K562 (cell line): ENCODE measurements around the gene MGST3. TPM values are rescaled to one million over a fixed set of nuclear protein-coding genes. Genes with fewer than 3 reads are reported as not detected.

Source experiments
- ATF7 ChIP-seq: fragments of 450-650 bp; IDR thresholded peaks from 2 replicates; pipeline ENCODE4 v1.7.1; 2014; ENCODE audit warnings: mild to moderate bottlenecking, moderate library complexity
- CCNT2 ChIP-seq: IDR thresholded peaks from 2 replicates; pipeline ENCODE4 v1.6.1; 2011; ENCODE audit warnings: borderline replicate concordance, low read depth, mild to moderate bottlenecking, moderate library complexity, mixed read lengths, low read length; ENCODE audit not compliant: insufficient read length; ENCODE audit errors: extremely low read depth
- FOXO4 ChIP-seq: fragments of 450-650 bp; formaldehyde crosslinking; IDR thresholded peaks from 2 replicates; pipeline ENCODE4 v1.4.0; 2020; ENCODE audit warnings: mild to moderate bottlenecking, moderate library complexity
- NELFE ChIP-seq: IDR thresholded peaks from 2 replicates; pipeline ENCODE4 v1.6.1; 2011; ENCODE audit warnings: mild to moderate bottlenecking; ENCODE audit not compliant: insufficient read depth, insufficient read length
- PKNOX1 ChIP-seq: fragments of 450-650 bp; IDR thresholded peaks from 2 replicates; pipeline ENCODE4 v1.6.1; 2016
- PYGO2 ChIP-seq: fragments of 450-650 bp; IDR thresholded peaks from 2 replicates; pipeline ENCODE4 v1.6.1; 2016; ENCODE audit warnings: mild to moderate bottlenecking, missing genetic modification characterization, moderate library complexity, missing compliant biosample characterization
- USF2 ChIP-seq: sonication (generic); formaldehyde crosslinking; IDR thresholded peaks from 2 replicates; pipeline ENCODE4 v1.5.0; 2020; ENCODE audit warnings: missing genetic modification reagents
- ZNF197 ChIP-seq: fragments of 200-800 bp; sonication (Bioruptor generic); IDR thresholded peaks from 2 replicates; pipeline ENCODE4 v1.6.1; 2016; ENCODE audit warnings: low read depth, missing genetic modification characterization, missing compliant biosample characterization
- ZNF77 ChIP-seq: fragments of 250-450 bp; sonication (Bioruptor Pico); IDR thresholded peaks from 2 replicates; pipeline ENCODE4 v1.5.0; 2020
- polyA plus RNA-seq, 8 experiments: library from polyadenylated mRNA; depleted of rRNA in 4 of 8; stranded (reverse) in 5 of 8; unstranded in 3 of 8; fragments of >200 nt; fragmentation: Nextera tagmentation in 2 of 8; fragmentation: Illumina TruSeq in 1 of 8; extraction: Ambion mirVana in 2 of 8; extraction: Trizol in 1 of 8; gene quantifications; 2 replicates each; pipeline versions ENCODE4 v1.2.1 to v1.2.3, GENCODE V29; 2011 to 2014; ENCODE audit warnings: inconsistent platforms in 1 of 8, missing spikeins in 1 of 8
- total RNA-seq, 7 experiments: library from RNA; depleted of rRNA in 6 of 7; stranded (reverse); fragments of >200 nt in 6 of 7; fragmentation: Illumina TruSeq in 2 of 7; extraction: Trizol in 2 of 7; gene quantifications; 2 replicates each; pipeline versions ENCODE4 v1.2.1 to v1.2.3, GENCODE V29; 2011 to 2021; ENCODE audit warnings: low replicate concordance in 1 of 7
- TF ChIP-seq, protein P1 (sequence below): fragments of 450-650 bp; IDR thresholded peaks from 2 replicates; pipeline ENCODE4 v1.6.1; 2016; ENCODE audit warnings: low read depth
- TF ChIP-seq, protein P2 (sequence below): IDR thresholded peaks from 2 replicates; pipeline ENCODE4 v1.6.1; 2011; ENCODE audit not compliant: insufficient read length; ENCODE audit errors: extremely low read depth
- TF ChIP-seq, protein P3 (sequence below): IDR thresholded peaks from 3 replicates; pipeline ENCODE4 v1.6.1; 2011; ENCODE audit warnings: borderline replicate concordance, mild to moderate bottlenecking; ENCODE audit not compliant: insufficient read length, insufficient read depth

MGST3 gene
- total and polyA plus RNA-seq, 9 of the 15 experiments (the other 6 are each of a cell fraction or from before 2014, with no cell fraction given): 70.7 to 287 (median 105) TPM

DNA sequence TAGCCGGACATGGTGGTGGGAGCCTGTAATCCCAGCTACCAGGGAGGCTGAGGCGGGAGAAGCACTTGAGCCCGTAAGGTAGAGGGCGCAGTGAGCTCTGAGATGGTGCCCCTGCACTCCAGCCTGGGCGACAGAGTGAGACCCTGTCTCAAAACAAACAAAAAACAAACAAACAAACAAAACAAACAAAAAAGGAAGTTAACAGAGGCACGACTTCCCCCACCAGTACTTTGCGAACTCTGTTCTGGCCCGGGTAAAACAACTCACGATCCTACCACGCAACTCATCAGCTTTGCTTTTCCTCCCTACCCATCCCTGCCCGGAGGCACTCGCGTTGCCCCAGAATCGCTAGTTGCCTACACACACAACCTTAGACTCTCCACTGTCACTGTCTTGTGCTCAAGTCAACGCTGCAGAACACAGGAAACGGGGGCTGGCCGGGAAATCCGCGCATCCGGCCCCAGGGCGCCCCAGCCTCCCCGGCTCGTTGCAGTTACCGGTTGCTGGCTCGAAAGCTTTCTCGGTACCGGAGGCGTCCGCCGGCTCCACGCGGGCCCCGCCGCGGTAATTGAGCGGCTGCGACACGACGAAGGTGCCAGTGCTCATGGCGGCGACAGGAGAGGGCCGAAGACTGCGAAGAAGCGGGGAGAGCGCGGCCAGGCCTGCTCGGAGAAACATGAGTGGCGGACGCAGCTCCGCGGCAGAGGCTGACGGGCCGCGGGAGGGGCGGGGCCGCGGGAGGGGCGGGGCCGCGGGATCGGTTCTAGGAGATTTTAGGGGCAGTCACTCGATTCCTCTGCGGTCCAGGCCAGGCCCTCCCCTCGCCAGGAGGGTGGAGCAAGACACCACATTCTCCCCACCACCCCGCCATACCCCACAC, 67.1 kb downstream of the MGST3 start, which contains the start of gene ALDH9A1 (continued):
- TF ChIP-seq, protein P1, sequence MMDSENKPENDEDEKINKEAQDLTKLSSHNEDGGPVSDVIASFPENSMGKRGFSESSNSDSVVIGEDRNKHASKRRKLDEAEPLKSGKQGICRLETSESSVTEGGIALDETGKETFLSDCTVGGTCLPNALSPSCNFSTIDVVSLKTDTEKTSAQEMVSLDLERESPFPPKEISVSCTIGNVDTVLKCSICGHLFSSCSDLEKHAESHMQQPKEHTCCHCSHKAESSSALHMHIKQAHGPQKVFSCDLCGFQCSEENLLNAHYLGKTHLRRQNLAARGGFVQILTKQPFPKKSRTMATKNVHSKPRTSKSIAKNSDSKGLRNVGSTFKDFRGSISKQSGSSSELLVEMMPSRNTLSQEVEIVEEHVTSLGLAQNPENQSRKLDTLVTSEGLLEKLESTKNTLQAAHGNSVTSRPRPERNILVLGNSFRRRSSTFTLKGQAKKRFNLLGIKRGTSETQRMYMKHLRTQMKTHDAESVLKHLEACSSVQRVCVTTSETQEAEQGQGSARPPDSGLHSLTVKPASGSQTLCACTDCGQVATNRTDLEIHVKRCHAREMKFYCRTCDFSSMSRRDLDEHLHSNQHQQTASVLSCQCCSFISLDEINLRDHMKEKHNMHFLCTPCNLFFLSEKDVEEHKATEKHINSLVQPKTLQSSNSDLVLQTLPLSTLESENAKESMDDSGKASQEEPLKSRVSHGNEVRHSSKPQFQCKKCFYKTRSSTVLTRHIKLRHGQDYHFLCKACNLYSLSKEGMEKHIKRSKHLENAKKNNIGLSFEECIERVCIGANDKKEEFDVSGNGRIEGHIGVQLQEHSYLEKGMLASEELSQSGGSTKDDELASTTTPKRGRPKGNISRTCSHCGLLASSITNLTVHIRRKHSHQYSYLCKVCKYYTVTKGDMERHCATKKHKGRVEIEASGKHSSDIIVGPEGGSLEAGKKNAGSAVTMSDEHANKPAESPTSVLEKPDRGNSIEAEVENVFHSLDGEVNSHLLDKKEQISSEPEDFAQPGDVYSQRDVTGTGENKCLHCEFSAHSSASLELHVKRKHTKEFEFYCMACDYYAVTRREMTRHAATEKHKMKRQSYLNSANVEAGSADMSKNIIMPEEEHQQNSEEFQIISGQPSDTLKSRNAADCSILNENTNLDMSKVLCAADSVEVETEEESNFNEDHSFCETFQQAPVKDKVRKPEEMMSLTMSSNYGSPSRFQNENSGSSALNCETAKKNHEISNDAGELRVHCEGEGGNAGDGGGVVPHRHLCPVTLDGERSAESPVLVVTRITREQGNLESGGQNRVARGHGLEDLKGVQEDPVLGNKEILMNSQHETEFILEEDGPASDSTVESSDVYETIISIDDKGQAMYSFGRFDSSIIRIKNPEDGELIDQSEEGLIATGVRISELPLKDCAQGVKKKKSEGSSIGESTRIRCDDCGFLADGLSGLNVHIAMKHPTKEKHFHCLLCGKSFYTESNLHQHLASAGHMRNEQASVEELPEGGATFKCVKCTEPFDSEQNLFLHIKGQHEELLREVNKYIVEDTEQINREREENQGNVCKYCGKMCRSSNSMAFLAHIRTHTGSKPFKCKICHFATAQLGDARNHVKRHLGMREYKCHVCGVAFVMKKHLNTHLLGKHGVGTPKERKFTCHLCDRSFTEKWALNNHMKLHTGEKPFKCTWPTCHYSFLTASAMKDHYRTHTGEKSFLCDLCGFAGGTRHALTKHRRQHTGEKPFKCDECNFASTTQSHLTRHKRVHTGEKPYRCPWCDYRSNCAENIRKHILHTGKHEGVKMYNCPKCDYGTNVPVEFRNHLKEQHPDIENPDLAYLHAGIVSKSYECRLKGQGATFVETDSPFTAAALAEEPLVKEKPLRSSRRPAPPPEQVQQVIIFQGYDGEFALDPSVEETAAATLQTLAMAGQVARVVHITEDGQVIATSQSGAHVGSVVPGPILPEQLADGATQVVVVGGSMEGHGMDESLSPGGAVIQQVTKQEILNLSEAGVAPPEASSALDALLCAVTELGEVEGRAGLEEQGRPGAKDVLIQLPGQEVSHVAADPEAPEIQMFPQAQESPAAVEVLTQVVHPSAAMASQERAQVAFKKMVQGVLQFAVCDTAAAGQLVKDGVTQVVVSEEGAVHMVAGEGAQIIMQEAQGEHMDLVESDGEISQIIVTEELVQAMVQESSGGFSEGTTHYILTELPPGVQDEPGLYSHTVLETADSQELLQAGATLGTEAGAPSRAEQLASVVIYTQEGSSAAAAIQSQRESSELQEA: peak; percentile 34; the same call in 1 of the 2 replicates
- TF ChIP-seq ZNF77 (CRISPR knock-in tag): no peak
- TF ChIP-seq CCNT2: peak; percentile 36
- no peak for TF ChIP-seq FOXO4
- TF ChIP-seq, protein P2, sequence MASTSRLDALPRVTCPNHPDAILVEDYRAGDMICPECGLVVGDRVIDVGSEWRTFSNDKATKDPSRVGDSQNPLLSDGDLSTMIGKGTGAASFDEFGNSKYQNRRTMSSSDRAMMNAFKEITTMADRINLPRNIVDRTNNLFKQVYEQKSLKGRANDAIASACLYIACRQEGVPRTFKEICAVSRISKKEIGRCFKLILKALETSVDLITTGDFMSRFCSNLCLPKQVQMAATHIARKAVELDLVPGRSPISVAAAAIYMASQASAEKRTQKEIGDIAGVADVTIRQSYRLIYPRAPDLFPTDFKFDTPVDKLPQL: no peak
- no peak for TF ChIP-seq USF2 (CRISPR knock-in tag)
- no peak for TF ChIP-seq NELFE
- TF ChIP-seq PKNOX1: peak; percentile 86
- TF ChIP-seq ATF7: 0 out of 2 replicates have a peak, but pooled peaks have one; percentile 24
- no peak for TF ChIP-seq ZNF197
- TF ChIP-seq, protein P3, sequence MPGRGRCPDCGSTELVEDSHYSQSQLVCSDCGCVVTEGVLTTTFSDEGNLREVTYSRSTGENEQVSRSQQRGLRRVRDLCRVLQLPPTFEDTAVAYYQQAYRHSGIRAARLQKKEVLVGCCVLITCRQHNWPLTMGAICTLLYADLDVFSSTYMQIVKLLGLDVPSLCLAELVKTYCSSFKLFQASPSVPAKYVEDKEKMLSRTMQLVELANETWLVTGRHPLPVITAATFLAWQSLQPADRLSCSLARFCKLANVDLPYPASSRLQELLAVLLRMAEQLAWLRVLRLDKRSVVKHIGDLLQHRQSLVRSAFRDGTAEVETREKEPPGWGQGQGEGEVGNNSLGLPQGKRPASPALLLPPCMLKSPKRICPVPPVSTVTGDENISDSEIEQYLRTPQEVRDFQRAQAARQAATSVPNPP: no peak
- TF ChIP-seq PYGO2 (tag): no peak
